HEK293 (cell line): ENCODE results near the gene ADGRD1.
A peak's percentile ranks its signal among the peaks of the same experiment; 100 is the strongest.

Source experiments
- CTCF ChIA-PET: fragments of 350-600 bp; formaldehyde crosslinking; extraction: SDS; loops from one replicate; lab custom pipeline; 2021; ENCODE audit warnings: antibody characterized with exemption; lab: Yijun Ruan, JAX
- POLR2A ChIA-PET: fragments of 300-600 bp; formaldehyde crosslinking; extraction: SDS; loops from one replicate; lab custom pipeline; 2020; ENCODE audit warnings: antibody characterized with exemption, inconsistent platforms; lab: Yijun Ruan, JAX
- H3K27ac ChIP-seq: fragments of 200-500 bp; sonication (Bioruptor generic); 2 replicates; pipeline ENCODE4 v1.5.1; 2014; ENCODE audit warnings: low read depth, low read length, control low read depth, inconsistent platforms; ENCODE audit errors: extremely low read depth
- H3K36me3 ChIP-seq, 2 experiments: fragments of 200-500 bp in 1 of 2; sonication (Bioruptor generic) in 1 of 2; 1 replicate in 1 of 2; 2 replicates in 1 of 2; pipeline ENCODE4 v1.5.1; 2014 to 2017; ENCODE audit warnings: inconsistent platforms in 2 of 2, low read length in 2 of 2; ENCODE audit not compliant: control insufficient read depth in 2 of 2, insufficient read depth in 1 of 2
- H3K4me1 ChIP-seq: fragments of 200-500 bp; sonication (Bioruptor generic); 2 replicates; pipeline ENCODE4 v1.5.1; 2014; ENCODE audit warnings: mild to moderate bottlenecking, low read length, inconsistent platforms; ENCODE audit not compliant: control insufficient read depth, insufficient read depth
- H3K4me3 ChIP-seq: 2 replicates; pipeline ENCODE4 v1.5.1; 2011; ENCODE audit warnings: low read depth, mild to moderate bottlenecking, control low read depth, low read length, moderate library complexity
- H3K9me3 ChIP-seq: fragments of 200-500 bp; sonication (Bioruptor generic); 2 replicates; pipeline ENCODE4 v1.5.1; 2014; ENCODE audit warnings: low read depth, low read length, inconsistent platforms; ENCODE audit not compliant: control insufficient read depth, insufficient read depth
- EGR2 ChIP-seq: fragments of 450-650 bp; formaldehyde crosslinking; IDR thresholded peaks from 2 replicates; pipeline ENCODE4 v1.5.1; 2016; ENCODE audit warnings: low read depth, missing biosample characterization, missing genetic modification characterization
- KLF1 ChIP-seq: fragments of 450-650 bp; formaldehyde crosslinking; IDR thresholded peaks from 2 replicates; pipeline ENCODE4 v1.5.1; 2016; ENCODE audit warnings: missing biosample characterization, missing genetic modification characterization
- ZBTB20 ChIP-seq: fragments of 450-650 bp; formaldehyde crosslinking; IDR thresholded peaks from 2 replicates; pipeline ENCODE4 v1.5.1; 2016; ENCODE audit warnings: missing biosample characterization, missing genetic modification characterization
- ZNF157 ChIP-seq: fragments of 450-650 bp; formaldehyde crosslinking; IDR thresholded peaks from 2 replicates; pipeline ENCODE4 v1.5.1; 2016; ENCODE audit warnings: missing biosample characterization, missing genetic modification characterization
- ZNF16 ChIP-seq: fragments of 450-650 bp; formaldehyde crosslinking; IDR thresholded peaks from 2 replicates; pipeline ENCODE4 v1.5.1; 2016; ENCODE audit warnings: low read depth, missing biosample characterization, missing genetic modification characterization
- ZNF19 ChIP-seq: fragments of 450-650 bp; formaldehyde crosslinking; IDR thresholded peaks from 2 replicates; pipeline ENCODE4; 2016; ENCODE audit warnings: missing biosample characterization, missing genetic modification characterization, low read depth
- ZNF335 ChIP-seq: fragments of 450-650 bp; formaldehyde crosslinking; conservative IDR thresholded peaks from 2 replicates; pipeline ENCODE4 v1.5.1; 2016; ENCODE audit warnings: missing biosample characterization, missing genetic modification characterization
- ZNF585B ChIP-seq: fragments of 450-650 bp; formaldehyde crosslinking; IDR thresholded peaks from 2 replicates; pipeline ENCODE4 v1.5.1; 2016; ENCODE audit warnings: missing biosample characterization, missing genetic modification characterization
- ZNF629 ChIP-seq: fragments of 450-650 bp; formaldehyde crosslinking; IDR thresholded peaks from 2 replicates; pipeline ENCODE4 v1.5.1; 2017; ENCODE audit warnings: missing biosample characterization, missing genetic modification characterization
- ZNF701 ChIP-seq: fragments of 450-650 bp; formaldehyde crosslinking; IDR thresholded peaks from 2 replicates; pipeline ENCODE4 v1.5.1; 2016; ENCODE audit warnings: missing biosample characterization, missing genetic modification characterization
- ZNF792 ChIP-seq: fragments of 450-650 bp; formaldehyde crosslinking; IDR thresholded peaks from 2 replicates; pipeline ENCODE4 v1.5.1; 2016; ENCODE audit warnings: missing biosample characterization, missing genetic modification characterization
- TF ChIP-seq, protein P1 (sequence below): fragments of 450-650 bp; formaldehyde crosslinking; IDR thresholded peaks from 2 replicates; pipeline ENCODE4 v1.5.1; 2017; ENCODE audit warnings: missing biosample characterization, missing genetic modification characterization
- TF ChIP-seq, protein P2 (sequence below): fragments of 450-650 bp; formaldehyde crosslinking; IDR thresholded peaks from 2 replicates; pipeline ENCODE4 v1.5.1; 2017; ENCODE audit warnings: missing biosample characterization, missing genetic modification characterization
- TF ChIP-seq, protein P3 (sequence below): fragments of 450-650 bp; formaldehyde crosslinking; IDR thresholded peaks from 2 replicates; pipeline ENCODE4 v1.5.1; 2016; ENCODE audit warnings: missing biosample characterization, missing genetic modification characterization, low read depth

The ADGRD1 gene

DNA sequence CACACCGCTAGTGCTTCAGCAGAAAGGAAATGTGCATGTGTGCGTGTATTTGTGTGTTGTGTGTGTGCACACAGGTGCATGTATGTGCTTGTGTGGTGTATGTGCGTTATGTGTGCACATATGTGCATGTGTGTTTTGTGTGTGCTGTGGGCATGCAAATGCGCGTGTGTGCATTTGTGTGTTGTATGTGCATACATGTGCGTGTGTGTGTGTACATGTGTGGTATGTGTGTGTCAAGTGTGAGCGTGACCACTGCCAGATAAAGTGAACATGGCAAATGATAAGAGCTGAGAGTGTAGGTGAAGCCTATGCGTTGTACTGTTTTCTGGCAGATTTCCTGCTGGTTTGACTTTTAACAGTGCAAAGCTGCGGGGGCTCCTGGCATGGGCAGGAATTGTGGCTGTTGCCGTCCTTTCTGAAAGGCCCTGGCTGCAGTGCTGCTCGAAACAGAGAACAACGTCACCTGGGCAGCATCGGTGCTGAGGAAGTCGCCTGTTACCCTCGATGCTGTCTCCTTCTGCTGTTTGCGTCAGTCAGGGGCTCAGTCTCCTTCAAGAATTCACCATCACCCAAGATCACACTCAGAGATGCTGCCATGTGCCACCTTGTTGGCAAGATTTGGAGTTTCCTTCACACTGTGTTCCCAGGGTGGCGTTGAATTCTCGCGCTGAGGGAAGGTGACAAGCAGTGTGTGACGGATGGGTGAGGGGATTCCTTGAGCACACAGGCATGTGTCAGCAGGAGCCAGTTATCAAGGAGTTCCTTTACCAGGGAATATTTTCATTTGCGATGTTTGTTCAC is 56.1 kb downstream of the ADGRD1 start:
- Histone ChIP-seq H3K27ac (no peak overlapping the region), H3K9me3 (no peaks in the 10 kb centered on the region), H3K4me3 (no peak overlapping the region), H3K4me1 (no peaks in the 10 kb centered on the region), H3K36me3 (no peaks in the 10 kb centered on the region)
- CTCF ChIA-PET: no interaction called here
- POLR2A ChIA-PET: no interaction called here
- TF ChIP-seq ZBTB20 (tag by site-specific recombination) (no peak), ZNF629 (tag by site-specific recombination) (no peak), ZNF701 (tag by site-specific recombination) (no peak), ZNF585B (tag by site-specific recombination) (no peak), EGR2 (no peak), ZNF335 (tag by site-specific recombination) (no peak), ZNF16 (tag by site-specific recombination) (no peak)
- TF ChIP-seq, protein P1, sequence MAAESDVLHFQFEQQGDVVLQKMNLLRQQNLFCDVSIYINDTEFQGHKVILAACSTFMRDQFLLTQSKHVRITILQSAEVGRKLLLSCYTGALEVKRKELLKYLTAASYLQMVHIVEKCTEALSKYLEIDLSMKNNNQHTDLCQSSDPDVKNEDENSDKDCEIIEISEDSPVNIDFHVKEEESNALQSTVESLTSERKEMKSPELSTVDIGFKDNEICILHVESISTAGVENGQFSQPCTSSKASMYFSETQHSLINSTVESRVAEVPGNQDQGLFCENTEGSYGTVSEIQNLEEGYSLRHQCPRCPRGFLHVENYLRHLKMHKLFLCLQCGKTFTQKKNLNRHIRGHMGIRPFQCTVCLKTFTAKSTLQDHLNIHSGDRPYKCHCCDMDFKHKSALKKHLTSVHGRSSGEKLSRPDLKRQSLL: no peak
- TF ChIP-seq, protein P2, sequence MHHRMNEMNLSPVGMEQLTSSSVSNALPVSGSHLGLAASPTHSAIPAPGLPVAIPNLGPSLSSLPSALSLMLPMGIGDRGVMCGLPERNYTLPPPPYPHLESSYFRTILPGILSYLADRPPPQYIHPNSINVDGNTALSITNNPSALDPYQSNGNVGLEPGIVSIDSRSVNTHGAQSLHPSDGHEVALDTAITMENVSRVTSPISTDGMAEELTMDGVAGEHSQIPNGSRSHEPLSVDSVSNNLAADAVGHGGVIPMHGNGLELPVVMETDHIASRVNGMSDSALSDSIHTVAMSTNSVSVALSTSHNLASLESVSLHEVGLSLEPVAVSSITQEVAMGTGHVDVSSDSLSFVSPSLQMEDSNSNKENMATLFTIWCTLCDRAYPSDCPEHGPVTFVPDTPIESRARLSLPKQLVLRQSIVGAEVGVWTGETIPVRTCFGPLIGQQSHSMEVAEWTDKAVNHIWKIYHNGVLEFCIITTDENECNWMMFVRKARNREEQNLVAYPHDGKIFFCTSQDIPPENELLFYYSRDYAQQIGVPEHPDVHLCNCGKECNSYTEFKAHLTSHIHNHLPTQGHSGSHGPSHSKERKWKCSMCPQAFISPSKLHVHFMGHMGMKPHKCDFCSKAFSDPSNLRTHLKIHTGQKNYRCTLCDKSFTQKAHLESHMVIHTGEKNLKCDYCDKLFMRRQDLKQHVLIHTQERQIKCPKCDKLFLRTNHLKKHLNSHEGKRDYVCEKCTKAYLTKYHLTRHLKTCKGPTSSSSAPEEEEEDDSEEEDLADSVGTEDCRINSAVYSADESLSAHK: no peak
- TF ChIP-seq, protein P3, sequence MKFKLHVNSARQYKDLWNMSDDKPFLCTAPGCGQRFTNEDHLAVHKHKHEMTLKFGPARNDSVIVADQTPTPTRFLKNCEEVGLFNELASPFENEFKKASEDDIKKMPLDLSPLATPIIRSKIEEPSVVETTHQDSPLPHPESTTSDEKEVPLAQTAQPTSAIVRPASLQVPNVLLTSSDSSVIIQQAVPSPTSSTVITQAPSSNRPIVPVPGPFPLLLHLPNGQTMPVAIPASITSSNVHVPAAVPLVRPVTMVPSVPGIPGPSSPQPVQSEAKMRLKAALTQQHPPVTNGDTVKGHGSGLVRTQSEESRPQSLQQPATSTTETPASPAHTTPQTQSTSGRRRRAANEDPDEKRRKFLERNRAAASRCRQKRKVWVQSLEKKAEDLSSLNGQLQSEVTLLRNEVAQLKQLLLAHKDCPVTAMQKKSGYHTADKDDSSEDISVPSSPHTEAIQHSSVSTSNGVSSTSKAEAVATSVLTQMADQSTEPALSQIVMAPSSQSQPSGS (tag by site-specific recombination): no peak

DNA sequence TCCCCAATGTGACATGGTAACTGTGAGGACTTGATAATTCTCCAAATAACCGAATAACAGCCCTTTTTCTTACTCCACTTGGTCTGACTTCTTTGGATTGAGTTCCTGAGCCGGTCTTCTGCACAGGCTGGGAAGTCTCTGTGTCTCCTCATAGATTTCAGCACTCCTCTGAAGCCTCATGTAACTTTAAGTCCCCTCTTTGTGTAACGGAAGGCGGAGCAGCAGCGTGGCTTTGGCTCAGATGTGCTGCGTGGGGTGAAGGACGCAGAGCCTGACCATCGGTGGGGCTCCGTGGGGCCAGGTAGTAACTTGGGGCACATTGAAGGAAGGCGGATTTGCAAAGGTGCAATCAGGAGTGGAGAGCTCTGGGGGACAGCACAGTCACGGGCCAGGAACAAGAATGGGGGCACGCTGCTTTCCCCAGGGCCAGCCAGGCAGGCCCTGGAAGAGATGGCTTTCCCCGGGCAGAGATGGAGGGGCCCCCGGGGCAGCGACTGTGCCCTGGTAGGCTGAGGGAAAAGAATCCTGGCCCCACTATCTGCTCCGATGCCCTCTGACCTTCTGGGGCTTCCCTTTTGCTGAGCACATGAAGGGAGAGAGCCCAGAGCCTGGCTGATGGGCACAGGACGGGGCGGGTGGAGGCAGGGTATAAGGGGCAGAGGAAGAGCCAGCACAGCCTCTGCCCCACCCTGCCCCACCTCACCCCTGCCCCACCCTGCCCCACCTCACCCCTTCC is 56.9 kb downstream of the ADGRD1 start:
- Histone ChIP-seq H3K4me3 (no peak overlapping the region), H3K27ac (no peak overlapping the region), H3K4me1 (no peaks in the 10 kb centered on the region), H3K36me3 (no peaks in the 10 kb centered on the region), H3K9me3 (no peaks in the 10 kb centered on the region)
- ChIA-PET CTCF (no interaction called here), POLR2A (no interaction called here)
- TF ChIP-seq ZNF19 (tag by site-specific recombination): no peak
- peak; percentile 57 for TF ChIP-seq KLF1

DNA sequence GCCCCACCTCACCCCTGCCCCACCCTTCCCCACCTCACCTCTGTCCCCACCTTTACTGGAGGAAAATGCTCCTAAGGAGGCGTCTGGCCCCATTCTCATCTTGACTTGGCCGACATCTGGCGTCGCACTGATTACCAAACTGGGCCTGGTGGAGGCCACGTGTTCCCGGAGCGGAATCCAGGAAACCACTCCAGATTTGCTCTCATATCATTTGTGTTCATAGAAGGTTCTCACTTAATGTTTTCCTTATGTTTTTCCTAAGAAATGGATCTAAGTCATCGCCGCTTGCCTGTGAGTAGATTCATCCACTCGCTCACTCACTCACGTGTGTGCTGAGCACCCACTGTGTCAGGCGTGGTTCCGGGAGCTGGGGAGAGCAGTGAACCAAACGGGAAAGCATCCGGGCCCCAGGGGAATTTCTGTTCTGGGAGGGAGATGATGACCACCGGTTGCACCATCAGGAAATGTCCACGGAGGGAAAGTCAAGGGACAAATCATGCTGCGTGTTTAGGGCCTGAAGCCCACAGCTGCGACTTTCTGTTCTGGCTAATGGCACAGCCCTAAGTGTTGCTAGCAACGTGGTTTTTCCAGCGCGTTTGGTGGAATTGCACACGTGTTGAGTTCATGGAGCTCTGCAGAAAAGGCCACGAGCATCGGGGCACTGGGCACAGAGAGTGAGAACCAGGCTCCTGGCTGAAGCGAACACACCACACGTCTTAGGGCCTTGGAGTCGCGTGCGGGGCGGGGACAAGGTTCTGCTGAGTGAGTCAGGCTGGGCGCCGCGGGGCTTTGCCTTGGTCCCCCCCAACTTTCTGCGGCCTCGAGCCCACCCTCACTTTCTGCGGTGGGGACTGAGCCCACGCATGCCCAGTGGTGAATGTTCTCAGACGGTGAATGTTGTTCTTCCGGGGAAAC is 57.7 kb downstream of the ADGRD1 start:
- H3K4me3 ChIP-seq: no peak overlapping the region
- peak; percentile 6; the same call in 1 of the 2 replicates for TF ChIP-seq KLF1
- no peak for TF ChIP-seq ZNF157 (tag by site-specific recombination)
- no peak for TF ChIP-seq ZNF792 (tag by site-specific recombination)
- no peak for TF ChIP-seq ZNF16 (tag by site-specific recombination)
- no peak overlapping the region for H3K27ac ChIP-seq
- H3K36me3 ChIP-seq: no peaks in the 10 kb centered on the region
- no peaks in the 10 kb centered on the region for H3K9me3 ChIP-seq
- H3K4me1 ChIP-seq: no peaks in the 10 kb centered on the region
- ChIA-PET POLR2A (interaction anchor here (0.7 kb wide), 1 partner anchor 1297 kb away, joined by 4 read pairs; no protein-coding TSS in a partner anchor), CTCF (no interaction called here)
